Activated CD4-positive, alpha-beta T cell treated with anti-CD3 and anti-CD28 coated beads, Interleukin-2, amount 50 U/mL, for 24 hours (primary cell): Measurements from ENCODE around the gene ARHGEF10L.

Experiments
- DNase-seq, 2 donors: peaks; one replicate each; pipeline ENCODE4 v3.0.0-alpha.2; 2020; ENCODE audit warnings: low read depth in 1 of 2, low spot score in 1 of 2

The ARHGEF10L gene

GRCh38 chr1:17567582-17567981, 28.1 kb downstream of the ARHGEF10L start:
- DNase-seq = no peak

- DNase-seq = no peak
These were observed 28.8 kb downstream of the ARHGEF10L start for GRCh38 chr1:17568014-17568900.

GRCh38 chr1:17569200-17570139, 30.0 kb downstream of the ARHGEF10L start:
- no peak for DNase-seq

GRCh38 chr1:17570228-17570627, 30.7 kb downstream of the ARHGEF10L start:
- no peak for DNase-seq

- no peak for DNase-seq
These were observed 32.9 kb downstream of the ARHGEF10L start for GRCh38 chr1:17572264-17572985.

- DNase-seq = no peak
These were observed 34.1 kb downstream of the ARHGEF10L start for GRCh38 chr1:17573518-17574041.

GRCh38 chr1:17574516-17574915, 35.0 kb downstream of the ARHGEF10L start:
- no peak for DNase-seq

- DNase-seq = no peak
These were observed 36.5 kb downstream of the ARHGEF10L start for GRCh38 chr1:17575797-17576518.

GRCh38 chr1:17576519-17576853, 37.0 kb downstream of the ARHGEF10L start:
- DNase-seq = no peak

- no peak for DNase-seq
These were observed 38.4 kb downstream of the ARHGEF10L start for GRCh38 chr1:17577907-17578297.

- no peak for DNase-seq
These were observed 40.7 kb downstream of the ARHGEF10L start for GRCh38 chr1:17579951-17580939.

GRCh38 chr1:17581389-17582123, 42.1 kb downstream of the ARHGEF10L start:
- DNase-seq = no peak

GRCh38 chr1:17582124-17582774, 42.8 kb downstream of the ARHGEF10L start:
- DNase-seq = no peak

GRCh38 chr1:17584539-17584938, 45.0 kb downstream of the ARHGEF10L start:
- no peak for DNase-seq

- no peak for DNase-seq
These were observed 45.9 kb downstream of the ARHGEF10L start for GRCh38 chr1:17585266-17585987.

GRCh38 chr1:17586172-17586964, 46.9 kb downstream of the ARHGEF10L start:
- no peak for DNase-seq

- no peak for DNase-seq
These were observed 48.2 kb downstream of the ARHGEF10L start for GRCh38 chr1:17587693-17588047.
